Inflammatory macrophage (primary cell): ENCODE results near the gene CDKL2.
A peak's percentile ranks its signal among the peaks of the same experiment; 100 is the strongest.
"Not testable (repeated sequence)": the region's sequence is repeated elsewhere in the genome, so short reads cannot be mapped to it uniquely, and the experiment has no call there.

ENCODE experiments used
- DNase-seq, 2 donors: peaks; one replicate each; pipeline ENCODE4 v3.0.0-alpha.2; 2020 to 2022
- total RNA-seq, 18 experiments: gene quantifications; one replicate each; lab custom pipeline; 2026; ENCODE audit warnings: mixed read lengths in 6 of 18, inconsistent platforms in 2 of 18; lab: John Stamatoyannopoulos, UW

The CDKL2 gene
- 0 to 0.57 (median 0.09) reads per million in 18 experiments for total RNA-seq

DNA sequence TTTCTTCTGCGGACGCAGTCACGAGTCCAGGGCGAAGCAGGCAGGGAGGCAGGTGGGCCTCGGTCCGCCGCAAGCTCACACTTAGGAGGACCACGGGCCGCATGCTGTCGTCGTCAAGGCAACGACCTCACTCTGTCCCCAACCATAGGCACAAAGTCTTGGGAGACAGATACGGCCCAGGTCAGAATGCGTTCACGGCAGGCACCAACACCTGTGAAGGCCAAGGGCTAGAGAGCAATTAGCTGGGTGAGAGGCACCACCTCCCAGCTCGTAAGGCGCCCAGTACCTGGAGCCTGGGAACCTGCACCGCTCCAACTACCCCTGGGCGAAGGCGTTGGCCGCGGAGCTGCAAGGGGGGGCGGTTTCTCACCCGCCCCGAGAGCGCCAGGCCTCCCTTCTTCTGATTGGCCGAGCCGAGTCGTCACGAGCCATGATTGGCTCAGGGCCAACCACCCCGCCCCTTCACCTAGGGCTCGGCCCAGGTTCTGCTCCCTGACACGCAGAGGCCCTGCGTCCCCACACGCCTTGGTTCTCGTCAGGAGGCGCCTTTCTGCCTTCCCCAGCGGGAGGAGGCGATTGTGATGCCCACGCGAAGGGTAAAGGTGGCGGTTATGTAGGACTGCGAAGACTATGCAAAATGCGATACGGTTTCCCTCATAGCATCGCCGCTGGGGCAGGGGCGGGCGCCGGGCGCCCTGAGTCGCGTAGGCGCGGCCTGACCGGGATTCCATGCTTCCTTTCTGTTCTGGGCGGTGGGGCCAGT lies at the start of gene CDKL2:
TSS of gene CDKL2 (minus strand) at position 355 of the 763 bp plus-strand sequence. CDS start 4,540 bp downstream, outside the sequence.
- peak; percentile 74 to 84 for DNase-seq

DNA sequence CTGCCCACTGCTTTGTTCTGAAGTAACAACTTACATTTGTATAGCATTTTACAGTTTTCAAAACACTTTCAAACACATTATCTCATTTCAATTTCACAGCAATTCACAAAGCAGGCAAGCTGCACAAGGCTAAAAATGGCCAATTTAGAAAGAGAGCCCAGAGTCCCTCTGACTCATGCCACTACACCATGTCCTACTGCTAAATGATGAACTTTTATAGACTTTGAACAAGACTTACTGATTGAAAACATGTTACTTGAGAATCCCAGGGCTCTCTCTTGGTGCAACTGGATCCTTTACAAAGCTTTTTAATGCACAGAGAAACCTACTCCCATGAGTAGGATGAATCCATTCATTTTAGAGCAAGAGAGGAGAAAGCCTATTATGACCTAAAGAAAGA lies 48.6 kb upstream of the CDKL2 start:
- no peak for DNase-seq

DNA sequence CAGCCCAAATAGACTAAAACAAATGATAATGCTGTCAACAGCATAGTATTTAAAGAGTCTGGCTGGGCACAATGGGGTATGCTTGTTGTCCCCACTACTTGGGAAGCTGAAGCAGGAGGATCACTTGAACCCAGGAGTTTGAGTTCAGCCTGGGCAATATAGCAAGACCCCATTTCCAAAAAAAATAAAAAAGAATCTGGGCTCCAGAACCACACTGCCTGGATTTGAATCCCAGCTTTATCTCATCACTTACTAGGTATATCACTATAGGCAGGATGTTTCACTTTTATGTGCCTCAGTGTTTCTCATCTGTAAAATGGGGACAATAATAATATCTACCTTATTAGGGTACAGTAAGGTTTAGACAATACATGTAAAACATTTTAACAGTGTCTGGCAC lies 48.1 kb upstream of the CDKL2 start:
- DNase-seq = no peak

DNA sequence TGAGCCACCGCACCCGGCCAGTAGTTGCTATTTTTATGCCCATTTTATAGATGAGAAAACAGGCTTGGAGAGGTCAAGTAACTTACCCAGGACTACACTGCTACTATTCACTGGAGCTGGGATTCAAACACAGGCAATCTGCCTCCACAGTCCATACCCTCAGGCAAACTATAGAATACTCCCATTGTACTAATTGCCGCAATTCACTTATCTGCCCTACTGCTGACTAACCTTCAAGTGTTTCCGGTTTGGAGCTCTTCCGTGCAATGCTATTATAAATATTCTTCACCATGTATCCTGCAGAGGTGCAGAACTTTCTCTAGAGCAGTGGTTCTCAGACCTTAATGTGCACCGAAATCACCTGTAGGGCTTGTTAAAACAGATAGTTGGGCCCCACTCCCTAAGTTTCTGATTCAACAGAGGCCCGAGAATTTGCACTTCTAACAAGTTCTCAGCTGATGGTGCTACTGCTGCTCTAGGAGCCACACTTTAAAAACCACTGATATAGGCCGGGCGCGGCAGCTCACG lies 44.7 kb upstream of the CDKL2 start:
- DNase-seq = no peak

DNA sequence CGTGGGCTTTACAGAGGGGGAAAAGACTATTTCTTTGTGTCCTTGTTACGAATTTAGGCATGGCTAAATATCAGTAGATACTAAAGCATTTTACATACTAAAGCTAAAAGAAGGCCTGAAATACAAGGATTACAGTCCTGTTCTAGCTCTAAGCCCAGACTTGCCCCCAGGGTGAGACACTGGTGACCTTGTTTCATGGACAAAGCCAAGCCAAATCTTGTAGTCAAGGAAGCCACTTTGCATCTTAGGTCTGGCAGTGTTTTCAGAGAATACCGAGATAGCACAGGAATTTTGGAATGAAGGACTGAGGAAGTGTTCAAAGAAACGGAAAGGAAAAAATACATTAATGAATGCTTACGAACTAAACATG lies 43.6 kb upstream of the CDKL2 start:
- no peak for DNase-seq

DNA sequence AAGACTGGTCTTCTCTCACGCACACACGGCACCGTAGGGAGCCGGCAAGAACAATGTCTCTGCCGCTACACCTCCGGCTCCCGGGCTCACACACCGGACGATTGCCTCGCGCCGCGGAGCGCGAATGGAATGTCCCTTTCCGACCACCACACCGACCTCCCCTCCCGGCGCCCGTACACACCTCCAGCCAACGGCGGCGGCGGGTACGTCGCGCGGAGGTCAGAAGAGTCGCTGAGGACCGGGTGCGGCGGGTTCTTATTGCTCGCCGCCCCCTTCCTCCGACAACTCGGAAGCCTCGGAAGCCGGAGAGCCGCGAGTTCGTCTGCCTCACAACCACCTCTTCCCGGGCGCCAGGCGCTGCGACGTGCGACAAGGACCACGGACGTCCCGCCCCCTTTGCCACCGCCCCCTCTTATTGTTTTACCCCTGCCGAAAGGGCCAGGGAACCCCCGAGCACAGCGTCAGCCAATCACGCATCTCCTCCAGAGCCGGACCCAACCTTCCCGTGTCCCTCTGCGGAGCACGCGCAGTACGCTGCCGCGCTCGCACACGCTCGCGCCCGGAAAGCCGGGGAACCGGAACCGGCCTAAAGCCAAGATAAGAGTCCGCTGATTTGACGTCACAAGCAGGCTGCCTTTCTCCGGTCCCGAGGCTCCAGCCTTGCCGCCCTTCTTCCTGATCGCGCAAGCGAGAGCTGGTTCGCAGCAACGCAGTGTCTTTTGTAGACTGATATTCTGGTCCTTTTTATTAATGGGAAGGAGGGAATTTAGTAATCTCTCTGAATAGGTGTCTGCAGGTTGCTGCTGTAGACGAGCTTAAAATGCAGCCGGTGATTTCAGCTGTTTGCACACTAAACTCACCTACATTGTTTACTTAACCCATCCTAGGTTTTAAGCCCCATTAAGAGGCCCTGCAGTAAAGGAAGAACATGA lies 43.0 kb upstream of the CDKL2 start, which contains the start of gene G3BP2:
TSS of gene G3BP2 (minus strand) at position 385 of the 932 bp plus-strand sequence. CDS start 11,386 bp downstream, outside the sequence.
- DNase-seq = peak; percentile 99 to 100

DNA sequence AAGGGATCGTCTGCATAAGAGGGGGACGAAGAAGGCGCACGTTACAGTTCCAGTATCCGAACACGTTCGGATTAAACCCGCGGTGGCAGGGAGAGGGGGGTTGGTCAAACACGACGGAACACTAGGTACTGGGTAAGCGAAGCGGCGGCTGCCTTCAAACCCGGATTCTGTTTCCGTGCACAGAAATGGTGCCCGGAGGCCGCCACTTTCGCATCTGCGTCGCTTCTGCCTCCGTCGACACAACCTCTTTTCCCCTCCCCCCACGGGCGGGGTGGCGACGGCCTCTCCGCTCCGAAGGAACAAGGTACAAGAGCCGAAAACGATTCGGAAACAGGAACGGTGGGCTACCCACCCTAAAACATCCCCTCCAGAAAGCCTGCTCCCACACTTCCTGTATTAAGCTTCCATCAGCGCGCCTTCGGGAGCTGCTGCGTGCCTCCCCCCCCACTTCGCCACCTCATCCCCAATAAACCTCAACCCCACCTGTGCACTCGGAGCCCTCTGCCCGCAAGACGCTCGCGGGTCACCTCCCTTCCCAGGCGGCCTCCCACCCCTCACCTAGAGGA lies 42.2 kb upstream of the CDKL2 start:
- peak; percentile 54 to 71 for DNase-seq

DNA sequence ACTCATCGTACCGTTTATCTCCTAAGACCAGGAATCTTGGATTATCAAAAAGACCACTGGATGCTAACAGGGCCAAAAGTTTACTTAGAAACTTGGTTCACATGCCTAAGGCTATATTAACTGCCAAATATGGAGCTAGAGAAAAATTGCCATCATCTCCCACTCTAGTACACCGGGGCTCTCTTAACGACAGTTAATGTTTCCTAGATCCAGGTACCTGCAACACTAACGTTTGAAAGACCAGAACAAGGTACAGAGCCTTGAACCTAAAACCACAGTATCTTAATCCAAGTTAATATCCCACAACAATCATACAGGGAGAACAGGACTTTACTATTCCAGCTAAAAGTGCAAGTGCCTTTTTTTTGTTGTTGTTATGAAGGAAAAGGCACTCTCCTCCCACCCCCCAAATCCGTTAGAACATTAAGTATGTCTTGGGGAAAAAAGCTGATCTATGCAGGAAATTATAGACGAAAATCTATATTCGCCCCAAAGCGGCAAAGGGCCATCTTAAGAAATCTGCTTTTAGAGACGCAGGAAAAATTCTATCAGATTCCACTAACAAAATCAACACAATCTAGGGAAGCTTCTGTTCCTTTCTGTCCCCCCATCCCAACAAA lies 41.6 kb upstream of the CDKL2 start:
- DNase-seq = no peak

DNA sequence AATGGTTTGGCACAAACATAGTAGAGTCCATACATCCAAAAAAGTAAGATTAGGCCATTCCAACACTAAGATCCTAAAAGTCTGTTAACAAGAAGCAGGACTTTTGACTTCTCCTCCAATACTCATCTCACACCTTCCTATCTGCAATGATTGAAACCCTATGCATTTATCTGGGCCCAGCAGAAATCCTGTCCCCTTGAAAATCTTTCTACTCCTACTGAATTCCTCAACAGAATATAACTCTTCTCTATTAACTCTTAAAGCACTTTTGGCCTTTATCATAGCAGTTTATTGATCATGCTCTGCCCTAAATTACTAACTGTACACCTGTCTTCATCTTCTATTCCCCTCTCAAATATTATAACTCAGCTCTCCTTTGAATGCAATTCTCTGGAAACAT lies 38.3 kb upstream of the CDKL2 start:
- DNase-seq = no peak

DNA sequence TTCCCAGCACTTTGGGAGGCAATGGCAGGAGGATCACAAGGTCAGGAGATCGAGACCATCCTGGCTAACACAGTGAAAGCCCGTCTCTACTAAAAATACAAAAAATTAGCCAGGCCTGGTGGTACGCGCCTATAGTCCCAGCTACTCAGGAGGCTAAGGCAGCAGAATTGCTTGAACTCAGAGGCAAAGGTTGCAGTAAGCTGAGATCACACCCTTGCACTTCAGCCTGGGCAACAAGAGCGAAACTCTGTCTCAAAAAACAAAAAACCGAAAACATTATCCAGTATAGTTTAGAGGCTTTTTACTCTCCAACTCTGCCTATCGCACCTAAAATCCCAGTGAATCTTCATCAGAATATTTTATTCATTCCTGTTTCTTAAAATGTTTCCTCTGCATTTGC lies 37.3 kb upstream of the CDKL2 start:
- not testable (repeated sequence) for DNase-seq

DNA sequence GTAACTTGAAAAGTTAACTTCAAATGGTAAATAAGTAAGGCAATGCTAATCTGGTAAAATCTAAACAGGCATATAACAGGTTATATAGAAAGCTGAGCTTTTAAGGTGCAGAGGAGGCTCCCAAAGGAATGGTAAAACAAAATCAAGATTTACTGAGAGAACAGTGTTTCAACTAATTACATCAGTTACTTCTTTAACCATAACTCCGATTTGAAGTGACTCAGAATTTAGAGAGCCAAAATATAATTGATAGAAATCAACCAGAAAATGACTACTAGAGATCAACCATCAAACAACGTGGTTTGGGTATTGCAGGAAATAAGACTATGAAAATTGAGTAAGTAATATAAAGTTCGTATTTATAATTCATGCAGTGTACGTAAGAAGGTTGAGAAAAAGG lies 36.0 kb upstream of the CDKL2 start:
- no peak for DNase-seq

DNA sequence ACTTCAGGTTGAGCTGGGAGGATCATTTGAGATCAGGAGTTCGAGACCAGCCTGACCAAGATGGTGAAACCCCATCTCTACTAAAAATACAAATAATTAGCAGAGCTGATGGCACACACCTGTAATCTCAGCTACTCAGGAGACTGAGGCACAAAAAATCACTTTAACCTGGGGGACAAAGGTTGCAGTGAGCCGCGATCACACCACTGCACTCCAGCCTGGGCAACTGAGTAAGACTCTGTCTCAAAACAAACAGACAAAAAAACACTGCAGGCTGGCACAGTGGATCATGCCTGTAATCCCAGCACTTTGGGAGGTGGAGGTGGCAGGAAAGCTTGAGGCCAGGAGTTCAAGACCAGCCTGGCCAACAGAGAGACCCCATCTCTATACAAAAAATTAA lies 34.3 kb upstream of the CDKL2 start:
- DNase-seq = not testable (repeated sequence)

DNA sequence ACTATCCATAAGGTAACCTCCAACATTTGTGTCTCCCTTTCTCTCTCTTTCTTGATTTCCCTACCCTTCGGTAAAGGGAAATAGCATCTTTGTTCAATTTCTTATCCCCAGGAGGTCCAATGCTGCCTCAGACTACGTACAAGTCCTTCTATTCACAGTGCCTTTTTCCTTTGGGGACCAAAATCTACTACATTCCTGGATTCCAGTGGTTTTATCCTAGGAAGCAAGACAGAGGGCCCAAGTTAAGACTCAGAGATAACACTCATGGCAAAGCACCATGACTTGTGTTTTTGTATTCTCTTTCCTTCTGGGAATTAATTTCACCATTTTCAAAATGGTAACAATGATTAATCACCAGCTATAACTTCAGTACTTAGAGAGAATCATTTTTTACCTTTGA lies 32.3 kb upstream of the CDKL2 start:
- no peak for DNase-seq

DNA sequence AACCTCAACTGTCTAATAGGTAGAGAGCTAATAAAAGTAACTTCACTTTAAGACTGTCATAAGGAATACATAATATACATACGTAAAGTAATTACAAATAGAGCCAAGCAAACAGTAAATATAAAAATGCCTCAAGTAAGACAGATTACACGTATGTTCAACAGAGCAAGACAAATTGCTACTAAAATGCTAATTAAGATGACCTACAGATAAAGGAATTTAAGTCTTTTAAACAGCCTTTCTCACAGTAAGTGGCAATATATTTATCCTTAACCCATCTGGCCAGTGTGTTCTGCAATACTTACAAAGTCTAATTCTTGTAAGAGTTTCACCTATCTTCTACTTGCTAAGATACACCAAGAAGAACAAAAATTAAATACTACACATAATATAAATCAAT lies 30.2 kb upstream of the CDKL2 start:
- no peak for DNase-seq

DNA sequence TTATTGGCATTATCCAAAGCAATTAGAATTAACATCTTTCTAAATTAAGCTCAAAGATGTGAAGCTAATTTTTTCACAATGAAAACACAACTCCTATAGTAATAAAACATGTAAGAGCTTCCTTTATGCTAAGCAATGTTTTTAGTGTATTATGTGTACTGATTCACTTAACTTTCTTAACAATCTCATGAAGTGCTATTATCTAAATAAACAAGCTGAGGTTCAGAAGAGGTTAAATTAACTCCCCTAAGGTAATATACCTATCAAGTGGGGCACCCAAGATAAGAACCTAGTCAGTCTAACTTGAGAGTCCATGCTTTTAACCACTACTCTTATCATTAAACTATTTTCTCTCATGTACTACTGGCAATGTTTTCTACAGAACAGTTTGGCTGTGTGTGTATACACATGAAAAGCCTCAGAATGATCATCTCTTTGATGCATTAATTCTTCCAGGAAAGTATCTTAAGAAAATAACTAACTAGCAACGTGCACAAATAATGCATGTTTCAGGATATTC lies 29.2 kb upstream of the CDKL2 start:
- DNase-seq = no peak

DNA sequence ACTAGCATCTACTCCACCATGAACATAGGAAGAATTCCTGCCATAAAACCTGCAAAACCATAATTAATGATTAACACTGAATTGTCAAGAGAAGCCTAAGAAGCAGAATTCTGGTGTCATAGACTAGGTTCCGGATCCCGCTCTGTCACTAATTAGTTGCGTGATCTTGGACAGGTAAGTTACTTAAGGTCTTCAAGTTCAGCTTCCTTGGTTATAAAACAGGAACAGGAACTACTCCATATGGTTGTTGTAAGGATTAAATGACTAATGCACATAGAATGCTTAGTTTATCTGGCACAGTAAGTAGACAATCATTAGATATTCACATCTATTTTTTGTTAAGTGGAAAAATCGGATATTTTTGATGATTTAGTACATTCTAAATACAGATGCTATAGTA lies 28.5 kb upstream of the CDKL2 start:
- DNase-seq = no peak

DNA sequence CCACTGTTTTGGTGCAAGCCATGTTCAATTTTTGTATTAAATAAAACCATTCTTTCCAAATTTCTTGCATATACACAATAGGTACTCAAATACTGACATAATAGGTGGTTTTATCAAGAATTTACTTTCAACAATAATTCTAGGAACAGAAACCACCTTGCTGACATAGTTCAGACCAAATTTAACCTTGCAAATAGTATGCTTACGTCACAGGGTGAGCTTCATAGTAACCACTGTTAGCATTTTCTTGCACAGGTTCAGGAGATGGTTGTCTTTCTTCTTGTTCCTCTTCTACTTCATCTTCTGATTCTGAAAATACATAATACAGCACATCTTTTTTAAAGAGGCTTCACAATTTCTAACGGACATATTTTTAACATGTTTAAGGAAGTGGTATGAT lies 25.2 kb upstream of the CDKL2 start:
- no peak for DNase-seq

DNA sequence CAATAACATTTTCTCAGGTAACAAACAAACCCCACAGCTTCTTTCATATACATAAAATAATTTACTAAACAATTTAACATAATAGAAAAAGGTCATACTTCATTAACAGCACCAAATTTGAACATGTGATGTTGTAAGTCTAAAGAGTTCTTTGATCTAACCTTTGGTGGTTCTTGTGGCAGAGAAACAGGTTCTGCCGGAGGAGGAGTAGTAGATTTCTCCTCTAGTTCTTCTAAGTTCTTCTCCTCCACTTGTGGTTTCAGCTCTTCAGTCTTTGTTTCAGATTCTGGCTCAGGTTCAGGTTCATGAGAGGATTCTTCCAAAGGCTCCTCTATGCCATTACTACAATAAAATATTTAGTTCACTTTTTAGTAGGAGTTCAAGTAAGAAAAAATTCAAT lies 24.6 kb upstream of the CDKL2 start:
- DNase-seq = no peak

DNA sequence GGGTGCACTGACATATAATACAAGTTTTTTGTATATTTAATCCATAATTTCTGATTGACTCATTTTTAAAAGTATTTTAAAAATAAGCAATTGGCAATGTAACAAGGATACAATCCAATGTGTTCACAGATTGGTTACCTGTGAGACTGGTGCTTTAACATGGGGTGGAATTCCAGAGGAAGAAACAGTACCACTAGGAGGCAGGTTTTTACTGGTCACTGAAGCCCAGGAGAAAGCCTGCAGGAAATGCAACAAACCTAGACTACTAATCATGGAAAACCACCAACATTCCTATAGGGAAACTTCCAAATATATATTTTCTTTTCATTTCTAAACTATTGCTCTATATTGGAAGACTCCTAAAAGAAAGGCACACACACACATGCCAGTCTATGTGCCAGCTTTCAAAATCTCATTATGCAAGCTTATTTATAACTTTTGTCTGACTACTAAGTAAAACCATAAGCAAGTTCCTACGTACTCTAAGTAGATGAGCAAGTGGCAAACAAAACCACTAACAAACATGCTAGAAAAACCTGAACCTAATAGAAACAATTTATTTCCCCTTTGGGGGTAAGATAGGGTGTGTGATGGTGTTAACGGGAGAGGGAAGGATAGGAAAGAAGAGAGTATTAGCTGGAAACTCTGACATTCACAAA lies 23.6 kb upstream of the CDKL2 start:
- DNase-seq = peak in 1 of 2 donors; percentile 17

DNA sequence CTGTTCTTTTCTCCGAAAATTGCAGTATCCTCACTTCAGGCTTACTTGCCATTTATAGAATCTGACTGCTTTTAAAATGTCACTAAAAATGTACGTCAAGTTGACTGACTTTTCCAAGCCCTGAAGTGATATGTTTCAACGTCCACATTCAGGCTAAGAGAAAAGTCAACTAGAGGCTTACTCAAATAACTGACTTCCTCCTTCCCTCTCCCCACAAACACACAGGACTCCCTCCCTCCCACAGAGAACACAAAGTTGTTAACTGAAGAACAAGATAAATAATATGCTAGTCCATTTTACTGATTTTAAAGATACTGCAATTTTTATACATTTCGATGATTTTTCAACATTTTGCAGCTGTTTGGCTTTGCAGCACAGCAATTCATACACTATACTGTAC lies 13.8 kb upstream of the CDKL2 start:
- peak; percentile 33 to 43 for DNase-seq

DNA sequence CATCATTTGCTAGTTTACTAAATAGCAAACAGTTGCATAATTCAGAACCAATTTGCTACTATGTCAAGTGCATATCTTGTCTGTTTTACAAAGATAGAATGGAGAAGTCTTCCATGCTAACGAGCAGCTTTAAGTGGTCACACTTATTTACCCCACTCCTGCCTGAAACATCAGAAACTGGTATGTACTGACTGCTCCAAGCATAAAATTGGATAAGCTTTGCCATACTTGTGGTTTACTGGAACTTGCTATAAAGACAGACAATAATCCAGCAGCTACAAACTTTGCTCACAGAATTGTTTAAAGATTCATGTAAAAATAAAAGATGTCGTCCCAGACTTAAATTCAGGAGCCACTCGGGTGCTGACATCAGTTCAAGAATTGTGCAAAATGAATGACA lies 13.3 kb upstream of the CDKL2 start:
- no peak for DNase-seq
